Measurements from ENCODE around the gene ICA1L.
A peak's percentile ranks its signal among the peaks of the same experiment; 100 is the strongest.
"Not testable (repeated sequence)": the region's sequence is repeated elsewhere in the genome, so short reads cannot be mapped to it uniquely, and the experiment has no call there.

The ICA1L gene

GRCh38 chr2:202871300-202872141 is at the start of gene ICA1L:
Gene ICA1L (minus strand): TSS chr2:202871766. CDS start chr2:202829009, 42,757 bp downstream.
- no peaks in the 10 kb centered on the region for H3K36me3 ChIP-seq (ENCODE audit: control insufficient read depth, insufficient read depth, low read length, severe bottlenecking)
- peaks cover 5% of the 10 kb centered on the region for H3K4me1 ChIP-seq (ENCODE audit: control insufficient read depth, insufficient read depth, low read length)

GRCh38 chr2:202918860-202919259 is 47.3 kb upstream of the ICA1L start:
- Histone ChIP-seq H3K4me3 (ENCODE audit: low read length) (no peak overlapping the region), H3K9me3 (ENCODE audit: control insufficient read depth, low read length) (peaks cover 3% of the 10 kb centered on the region), H3K27me3 (replicated peaks; ENCODE audit: control insufficient read depth, insufficient read depth, low read length) (no peaks in the 10 kb centered on the region), H3K9ac (ENCODE audit: low read length) (no peak overlapping the region), H3K4me1 (ENCODE audit: control insufficient read depth, insufficient read depth, low read length) (no peaks in the 10 kb centered on the region), H3K36me3 (ENCODE audit: control insufficient read depth, insufficient read depth, low read length, severe bottlenecking) (peaks cover 12% of the 10 kb centered on the region)
- no peak for DNase-seq (ENCODE audit: low read depth)

More at GRCh38 chr2:202871300-202872141, at the start of gene ICA1L:
- no peaks in the 10 kb centered on the region for H3K9me3 ChIP-seq (ENCODE audit: control insufficient read depth, low read length)
- H3K4me3 ChIP-seq (ENCODE audit: low read length): peak within 1 kb of the TSS; percentile 93
- H3K9ac ChIP-seq (ENCODE audit: low read length): peak within 1 kb of the TSS; percentile 84
- no peaks in the 10 kb centered on the region for H3K27me3 ChIP-seq (replicated peaks; ENCODE audit: control insufficient read depth, insufficient read depth, low read length)
- DNase-seq (ENCODE audit: low read depth): peak; percentile 87

GRCh38 chr2:202912342-202913201 is 41.0 kb upstream of the ICA1L start:
- peak; percentile 8 for DNase-seq (ENCODE audit: low read depth)

GRCh38 chr2:202911512-202912341 is 40.2 kb upstream of the ICA1L start, which contains the start of the genes CARF and WDR12:
Gene CARF (plus strand): TSS chr2:202912275. CDS start chr2:202941903, 29,628 bp downstream.
Gene WDR12 (minus strand): TSS chr2:202911673. CDS start chr2:202911476, 197 bp downstream.
- peak; percentile 98 for DNase-seq (ENCODE audit: low read depth)
- no peaks in the 10 kb centered on the region for H3K9me3 ChIP-seq (ENCODE audit: control insufficient read depth, low read length)
- peaks cover 20% of the 10 kb centered on the region for H3K4me1 ChIP-seq (ENCODE audit: control insufficient read depth, insufficient read depth, low read length)
- peaks cover 7% of the 10 kb centered on the region for H3K36me3 ChIP-seq (ENCODE audit: control insufficient read depth, insufficient read depth, low read length, severe bottlenecking)
- no peaks in the 10 kb centered on the region for H3K27me3 ChIP-seq (replicated peaks; ENCODE audit: control insufficient read depth, insufficient read depth, low read length)
- peak within 1 kb of the TSS; percentile 97 for H3K9ac ChIP-seq (ENCODE audit: low read length)
- peak within 1 kb of the TSS; percentile 92 for H3K4me3 ChIP-seq (ENCODE audit: low read length)

More at GRCh38 chr2:202912342-202913201, 41.0 kb upstream of the ICA1L start:
- H3K9me3 ChIP-seq (ENCODE audit: control insufficient read depth, low read length); H3K27me3 ChIP-seq (replicated peaks; ENCODE audit: control insufficient read depth, insufficient read depth, low read length); H3K36me3 ChIP-seq (ENCODE audit: control insufficient read depth, insufficient read depth, low read length, severe bottlenecking): not testable (repeated sequence)
- H3K9ac ChIP-seq (ENCODE audit: low read length): peak overlapping the region; percentile 97
- peak overlapping the region; percentile 92 for H3K4me3 ChIP-seq (ENCODE audit: low read length)
- peaks cover 20% of the 10 kb centered on the region for H3K4me1 ChIP-seq (ENCODE audit: control insufficient read depth, insufficient read depth, low read length)

GRCh38 chr2:202911203-202911511 is 39.6 kb upstream of the ICA1L start:
- no peaks in the 10 kb centered on the region for H3K27me3 ChIP-seq (replicated peaks; ENCODE audit: control insufficient read depth, insufficient read depth, low read length)
- H3K9me3 ChIP-seq (ENCODE audit: control insufficient read depth, low read length): no peaks in the 10 kb centered on the region
- peak overlapping the region; percentile 97 for H3K9ac ChIP-seq (ENCODE audit: low read length)
- peaks cover 20% of the 10 kb centered on the region for H3K4me1 ChIP-seq (ENCODE audit: control insufficient read depth, insufficient read depth, low read length)
- peak overlapping the region; percentile 92 for H3K4me3 ChIP-seq (ENCODE audit: low read length)
- DNase-seq (ENCODE audit: low read depth): no peak
- H3K36me3 ChIP-seq (ENCODE audit: control insufficient read depth, insufficient read depth, low read length, severe bottlenecking): peaks cover 7% of the 10 kb centered on the region

GRCh38 chr2:202910698-202911097 is 39.1 kb upstream of the ICA1L start:
- peak overlapping the region; percentile 92 for H3K4me3 ChIP-seq (ENCODE audit: low read length)
- DNase-seq (ENCODE audit: low read depth): no peak
- no peaks in the 10 kb centered on the region for H3K27me3 ChIP-seq (replicated peaks; ENCODE audit: control insufficient read depth, insufficient read depth, low read length)
- peaks cover 20% of the 10 kb centered on the region for H3K4me1 ChIP-seq (ENCODE audit: control insufficient read depth, insufficient read depth, low read length)
- peaks cover 9% of the 10 kb centered on the region for H3K36me3 ChIP-seq (ENCODE audit: control insufficient read depth, insufficient read depth, low read length, severe bottlenecking)
- no peaks in the 10 kb centered on the region for H3K9me3 ChIP-seq (ENCODE audit: control insufficient read depth, low read length)
- peak overlapping the region; percentile 97 for H3K9ac ChIP-seq (ENCODE audit: low read length)

GRCh38 chr2:202910250-202910649 is 38.7 kb upstream of the ICA1L start:
- Histone ChIP-seq H3K4me1 (ENCODE audit: control insufficient read depth, insufficient read depth, low read length) (peaks cover 20% of the 10 kb centered on the region), H3K4me3 (ENCODE audit: low read length) (peak overlapping the region; percentile 92), H3K36me3 (ENCODE audit: control insufficient read depth, insufficient read depth, low read length, severe bottlenecking) (peaks cover 12% of the 10 kb centered on the region), H3K9ac (ENCODE audit: low read length) (peak overlapping the region; percentile 97)
- H3K27me3 ChIP-seq (replicated peaks; ENCODE audit: control insufficient read depth, insufficient read depth, low read length); DNase-seq (ENCODE audit: low read depth); H3K9me3 ChIP-seq (ENCODE audit: control insufficient read depth, low read length): not testable (repeated sequence)

- DNase-seq (ENCODE audit: low read depth): peak; percentile 42
- H3K9me3 ChIP-seq (ENCODE audit: control insufficient read depth, low read length): no peaks in the 10 kb centered on the region
- no peak overlapping the region for H3K9ac ChIP-seq (ENCODE audit: low read length)
- H3K27me3 ChIP-seq (replicated peaks; ENCODE audit: control insufficient read depth, insufficient read depth, low read length): no peaks in the 10 kb centered on the region
- H3K36me3 ChIP-seq (ENCODE audit: control insufficient read depth, insufficient read depth, low read length, severe bottlenecking): peaks cover 12% of the 10 kb centered on the region
- H3K4me1 ChIP-seq (ENCODE audit: control insufficient read depth, insufficient read depth, low read length): peaks cover 20% of the 10 kb centered on the region
- H3K4me3 ChIP-seq (ENCODE audit: low read length): peak overlapping the region; percentile 92
These were observed 38.0 kb upstream of the ICA1L start for GRCh38 chr2:202909394-202910192.

GRCh38 chr2:202908186-202908585 is 36.6 kb upstream of the ICA1L start:
- Histone ChIP-seq H3K4me1 (ENCODE audit: control insufficient read depth, insufficient read depth, low read length) (peaks cover 20% of the 10 kb centered on the region), H3K36me3 (ENCODE audit: control insufficient read depth, insufficient read depth, low read length, severe bottlenecking) (peaks cover 12% of the 10 kb centered on the region), H3K9ac (ENCODE audit: low read length) (no peak overlapping the region), H3K4me3 (ENCODE audit: low read length) (no peak overlapping the region), H3K27me3 (replicated peaks; ENCODE audit: control insufficient read depth, insufficient read depth, low read length) (no peaks in the 10 kb centered on the region), H3K9me3 (ENCODE audit: control insufficient read depth, low read length) (no peaks in the 10 kb centered on the region)
- DNase-seq (ENCODE audit: low read depth): no peak

- not testable (repeated sequence) for H3K9me3 ChIP-seq (ENCODE audit: control insufficient read depth, low read length); H3K27me3 ChIP-seq (replicated peaks; ENCODE audit: control insufficient read depth, insufficient read depth, low read length); DNase-seq (ENCODE audit: low read depth); H3K9ac ChIP-seq (ENCODE audit: low read length); H3K4me3 ChIP-seq (ENCODE audit: low read length)
- Histone ChIP-seq H3K36me3 (ENCODE audit: control insufficient read depth, insufficient read depth, low read length, severe bottlenecking) (peaks cover 13% of the 10 kb centered on the region), H3K4me1 (ENCODE audit: control insufficient read depth, insufficient read depth, low read length) (peaks cover 12% of the 10 kb centered on the region)
These were observed 33.9 kb upstream of the ICA1L start for GRCh38 chr2:202905507-202905906.

Data from adipocyte (in vitro differentiated cells).